Raji (cell line): ENCODE measurements around the gene PACRG.

Experiments used
- POLR2A ChIP-seq: IDR thresholded peaks from 2 replicates; pipeline ENCODE4 v1.6.1; 2011; ENCODE audit warnings: low read depth, low read length, control low read depth; ENCODE audit not compliant: insufficient read depth

PACRG gene

DNA sequence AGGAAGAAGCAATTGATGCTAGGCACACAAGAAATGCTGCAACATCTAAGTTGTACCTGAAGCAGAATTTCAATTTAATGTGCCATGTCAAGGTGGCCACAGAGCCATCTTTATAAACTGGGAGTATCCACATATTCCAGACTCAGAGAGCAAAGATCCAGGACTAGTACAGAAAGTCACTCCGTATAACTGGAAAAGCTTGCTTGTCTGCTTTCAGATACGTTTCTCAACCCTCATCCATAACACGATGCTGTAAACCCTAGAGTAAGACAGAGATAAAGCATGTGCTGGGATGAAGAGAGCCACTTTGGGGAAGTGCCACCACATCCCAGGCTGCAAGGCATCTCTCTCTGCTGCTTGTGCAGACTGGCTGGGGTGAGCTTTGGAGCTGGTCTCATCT, 134.7 kb downstream of the PACRG start:
- no peak for TF ChIP-seq POLR2A

DNA sequence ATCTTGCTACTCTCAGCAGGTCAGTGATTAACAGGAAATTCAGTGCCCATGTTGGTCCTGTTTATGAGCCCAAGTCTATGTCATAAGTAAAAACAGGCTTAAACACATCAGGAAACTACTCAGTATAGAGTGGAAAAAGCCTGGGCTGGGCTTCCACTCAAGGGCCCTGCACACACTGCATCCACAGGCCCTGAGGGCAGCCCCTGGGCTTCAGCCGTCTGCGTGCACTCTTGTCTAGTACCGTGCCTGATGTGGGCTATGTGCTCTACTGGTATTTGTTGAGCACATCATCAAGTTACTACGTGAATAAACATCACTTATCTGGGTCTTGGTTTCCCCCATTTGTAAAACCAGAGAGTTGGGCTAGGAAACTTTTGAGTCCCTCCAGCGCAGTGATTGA, 135.2 kb downstream of the PACRG start:
- TF ChIP-seq POLR2A: no peak

DNA sequence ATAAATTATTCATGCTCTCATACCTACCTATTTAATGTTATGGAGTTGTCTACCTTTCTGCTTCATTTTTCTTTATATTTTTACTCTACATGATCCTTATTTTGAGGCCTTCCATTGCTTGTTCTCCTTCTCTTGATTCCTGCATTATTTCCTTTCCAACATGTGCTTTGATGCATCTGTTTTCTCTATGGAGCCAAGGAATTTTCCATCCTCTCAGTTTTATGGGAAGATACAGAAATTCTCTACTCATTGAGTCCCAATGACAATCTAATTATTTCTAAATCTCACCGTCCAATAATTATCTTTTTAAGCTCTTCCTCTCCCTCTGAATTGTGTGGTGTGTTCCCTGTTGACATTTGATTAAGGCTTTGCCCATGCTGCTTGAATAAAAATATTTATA, 136.0 kb downstream of the PACRG start:
- no peak for TF ChIP-seq POLR2A

- TF ChIP-seq POLR2A: no peak
These were observed 137.1 kb downstream of the PACRG start for GRCh38 chr6:162864911-162865310.

GRCh38 chr6:162866656-162867055, 138.9 kb downstream of the PACRG start:
- TF ChIP-seq POLR2A: no peak

DNA sequence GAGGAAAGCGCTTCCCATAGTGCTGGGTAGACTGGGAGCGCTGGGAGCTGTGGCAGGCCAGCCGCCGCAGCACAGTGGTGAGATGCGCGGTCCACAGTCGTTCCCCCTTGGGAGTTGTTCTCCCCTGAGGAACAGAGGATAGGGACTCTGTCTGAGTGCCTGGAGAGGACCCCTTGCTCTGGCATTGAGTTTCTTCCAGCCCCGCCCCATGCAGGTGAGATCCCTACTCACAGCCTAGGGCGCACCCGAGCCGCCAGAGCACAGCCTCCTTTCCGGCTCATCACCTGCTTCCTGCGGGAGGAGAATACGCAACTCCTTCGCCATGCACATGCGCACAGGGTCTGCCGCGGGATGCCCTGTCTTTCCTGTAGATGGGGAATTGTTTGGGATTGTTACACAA, 140.6 kb downstream of the PACRG start:
- no peak for TF ChIP-seq POLR2A

GRCh38 chr6:162871966-162872365, 144.2 kb downstream of the PACRG start:
- no peak for TF ChIP-seq POLR2A

GRCh38 chr6:162873537-162873936, 145.8 kb downstream of the PACRG start:
- no peak for TF ChIP-seq POLR2A

GRCh38 chr6:162875070-162875469, 147.3 kb downstream of the PACRG start:
- no peak for TF ChIP-seq POLR2A

- no peak for TF ChIP-seq POLR2A
These were observed 155.2 kb downstream of the PACRG start for GRCh38 chr6:162882801-162883481.

GRCh38 chr6:162887981-162888689, 160.4 kb downstream of the PACRG start:
- TF ChIP-seq POLR2A: no peak

- no peak for TF ChIP-seq POLR2A
These were observed 161.5 kb downstream of the PACRG start for GRCh38 chr6:162889303-162889702.

DNA sequence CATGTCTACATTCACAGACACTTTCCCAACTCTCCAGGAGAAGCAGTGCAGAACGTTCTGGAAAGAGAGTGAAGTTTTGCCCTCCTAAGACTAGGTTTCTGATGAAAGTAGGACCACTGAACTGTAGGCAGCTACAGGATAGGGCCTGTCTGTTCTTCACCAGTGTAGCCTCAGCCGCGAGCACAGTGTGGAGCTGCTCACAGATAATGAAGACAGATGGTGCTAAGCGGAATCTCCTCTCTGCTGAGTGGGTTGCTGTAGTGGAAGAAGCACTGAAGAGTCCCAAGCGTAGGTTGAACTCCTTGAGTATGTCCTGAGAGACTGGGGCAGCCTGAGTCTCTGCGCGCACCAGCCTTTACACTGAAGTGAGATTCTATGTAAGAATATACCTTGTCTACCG, 170.2 kb downstream of the PACRG start:
- no peak for TF ChIP-seq POLR2A

- TF ChIP-seq POLR2A: no peak
These were observed 171.4 kb downstream of the PACRG start for GRCh38 chr6:162899148-162899547.

DNA sequence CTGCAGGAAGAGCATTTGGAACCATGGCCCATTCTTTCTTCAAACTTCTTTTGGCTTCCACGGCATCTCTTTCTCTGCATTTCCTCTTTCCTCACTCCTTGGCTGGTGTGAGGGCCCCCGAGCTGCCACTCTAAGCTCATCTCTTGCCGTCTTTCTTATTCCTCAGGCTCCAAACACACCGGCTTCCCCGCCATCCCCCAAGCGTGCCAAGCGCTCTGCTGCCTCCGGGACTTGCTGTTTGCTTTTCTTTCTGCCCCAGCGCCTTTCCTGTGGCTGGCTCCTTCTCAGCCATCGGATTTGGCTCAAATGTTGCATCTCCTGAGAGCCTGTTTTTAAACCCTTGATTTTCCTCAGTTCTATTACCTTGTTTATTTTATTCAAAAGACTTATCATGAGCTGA, 172.7 kb downstream of the PACRG start:
- no peak for TF ChIP-seq POLR2A

- TF ChIP-seq POLR2A: no peak
These were observed 176.4 kb downstream of the PACRG start for GRCh38 chr6:162904069-162904663.
